Endothelial cell of umbilical vein (primary cell): ENCODE data around the gene PDE11A. TPM values are rescaled to one million over a fixed set of nuclear protein-coding genes. Genes with fewer than 3 reads are reported as not detected.

ENCODE experiments used
- BruUV-seq: library from RNA; stranded (reverse); fragments of 400-500 nt; replicated peaks from 2 replicates; lab custom pipeline; 2021; lab: Mats Ljungman, UMichigan
- CTCF ChIA-PET: fragments of 300-600, 350-600 bp; sonication (Branson Sonifier 250); formaldehyde crosslinking; loops from one replicate; lab custom pipeline; 2021; ENCODE audit warnings: antibody characterized with exemption, inconsistent platforms; lab: Charles Lee
- POLR2A ChIA-PET: fragments of 300-600, 350-600 bp; sonication (Branson Sonifier 250); formaldehyde crosslinking; loops from one replicate; lab custom pipeline; 2021; ENCODE audit warnings: antibody characterized with exemption, inconsistent platforms; lab: Charles Lee
- DNase-seq: peaks from one replicate; pipeline ENCODE4 v3.0.0-alpha.2; 2011; ENCODE audit warnings: low read depth, low spot score
- FAIRE-seq: peaks from 2 replicates; lab custom pipeline; 2011; peaks lifted over from hg19 to GRCh38; lab: Jason Lieb, UNC
- H2AFZ ChIP-seq: 2 replicates; pipeline ENCODE4 v1.6.0; 2012; ENCODE audit warnings: low read depth, low read length, control low read depth, inconsistent platforms
- H3K27ac ChIP-seq: 2 replicates; pipeline ENCODE4 v1.5.1; 2011; ENCODE audit warnings: low read depth, mild to moderate bottlenecking, control low read depth, low read length, moderate library complexity; ENCODE audit not compliant: insufficient read depth
- H3K27me3 ChIP-seq, 2 experiments: 2 replicates each; pipeline versions ENCODE4 v1.6.0 to v1.6.1; 2011; ENCODE audit warnings: low read length in 2 of 2, mixed read lengths in 1 of 2; ENCODE audit not compliant: control insufficient read depth in 2 of 2, insufficient read depth in 2 of 2
- H3K36me3 ChIP-seq, 2 experiments: 2 replicates in 1 of 2; 3 replicates in 1 of 2; pipeline ENCODE4 v1.5.1; 2011; ENCODE audit warnings: low read length in 2 of 2, mild to moderate bottlenecking in 1 of 2, moderate library complexity in 1 of 2; ENCODE audit not compliant: control insufficient read depth in 2 of 2, insufficient read depth in 2 of 2; ENCODE audit errors: extremely low read depth in 1 of 2
- H3K4me1 ChIP-seq: 3 replicates; pipeline ENCODE4 v1.5.1; 2011; ENCODE audit warnings: mild to moderate bottlenecking, low read length; ENCODE audit not compliant: control insufficient read depth, insufficient read depth; ENCODE audit errors: extremely low read depth
- H3K4me2 ChIP-seq: 2 replicates; pipeline ENCODE4 v1.6.1; 2011; ENCODE audit warnings: low read length, control low read depth, mixed read lengths; ENCODE audit not compliant: insufficient read depth
- H3K4me3 ChIP-seq, 3 experiments: fragments of 200-600 bp in 1 of 3; sonication (generic), shearing (Covaris generic) in 1 of 3; replicated peaks in 1 of 3; 2 replicates each; pipeline ENCODE4 v1.5.1; 2011 to 2016; ENCODE audit warnings: control low read depth in 3 of 3, low read length in 3 of 3, mild to moderate bottlenecking in 2 of 3, inconsistent platforms in 1 of 3, low read depth in 1 of 3, moderate library complexity in 1 of 3; ENCODE audit not compliant: insufficient read depth in 1 of 3
- H3K79me2 ChIP-seq: 2 replicates; pipeline ENCODE4 v1.6.0; 2012; ENCODE audit warnings: low read length, inconsistent platforms; ENCODE audit not compliant: control insufficient read depth, insufficient read depth
- H3K9ac ChIP-seq: replicated peaks from 2 replicates; pipeline ENCODE3; 2011; ENCODE audit warnings: low read length, control low read depth; ENCODE audit not compliant: insufficient read depth; ENCODE audit errors: extremely low read depth
- H3K9me1 ChIP-seq: replicated peaks from 3 replicates; pipeline ENCODE4 v1.6.0; 2011; ENCODE audit warnings: mild to moderate bottlenecking, low read length; ENCODE audit not compliant: control insufficient read depth, insufficient read depth; ENCODE audit errors: extremely low read depth
- H3K9me3 ChIP-seq: replicated peaks from 2 replicates; pipeline ENCODE4 v1.5.1; 2012; ENCODE audit warnings: low read length, inconsistent platforms; ENCODE audit not compliant: control insufficient read depth, insufficient read depth
- H4K20me1 ChIP-seq: replicated peaks from 2 replicates; pipeline ENCODE3; 2011; ENCODE audit warnings: mild to moderate bottlenecking, low read length; ENCODE audit not compliant: control insufficient read depth, insufficient read depth; ENCODE audit errors: extremely low read depth
- EZH2 ChIP-seq: IDR thresholded peaks from 2 replicates; pipeline ENCODE4 v1.6.1; 2012; ENCODE audit warnings: borderline replicate concordance, low read depth, mild to moderate bottlenecking, moderate library complexity, low read length, inconsistent platforms; ENCODE audit not compliant: severe bottlenecking
- FOS ChIP-seq: IDR thresholded peaks from 2 replicates; pipeline ENCODE4 v1.6.1; 2011; ENCODE audit warnings: mild to moderate bottlenecking, low read length, moderate library complexity, borderline replicate concordance; ENCODE audit not compliant: insufficient read depth
- GATA2 ChIP-seq: IDR thresholded peaks from 2 replicates; pipeline ENCODE4 v1.7.0; 2011; ENCODE audit warnings: low read depth, mild to moderate bottlenecking, moderate library complexity, mixed read lengths, low read length; ENCODE audit not compliant: insufficient read length, insufficient read depth
- JUN ChIP-seq: IDR thresholded peaks from 2 replicates; pipeline ENCODE4 v1.6.1; 2011; ENCODE audit warnings: borderline replicate concordance, low read depth; ENCODE audit not compliant: insufficient read length, insufficient read depth
- MYC ChIP-seq: IDR thresholded peaks from one replicate; pipeline ENCODE4 v1.6.1; 2011; ENCODE audit warnings: mild to moderate bottlenecking, low read depth, low read length
- POLR2A ChIP-seq: IDR thresholded peaks from 2 replicates; pipeline ENCODE4 v1.6.1; 2012; ENCODE audit warnings: low read depth, mild to moderate bottlenecking, control low read depth, low read length
- POLR2AphosphoS5 ChIP-seq: IDR thresholded peaks from 2 replicates; pipeline ENCODE4 v1.6.1; 2012; ENCODE audit warnings: low read depth, mild to moderate bottlenecking, control low read depth, low read length, moderate library complexity; ENCODE audit not compliant: insufficient read depth
- dilution Hi-C: fragments of 300-500 bp; cut with MboI; formaldehyde crosslinking; loops from one replicate; pipeline ENCODE4 v1.15.0; 2019; ENCODE audit warnings: low sequenced_read_pairs; ENCODE audit not compliant: extremely low pct_ligation_motif_present
- intact Hi-C: fragments of 100-400 bp; cut with micrococcal nuclease; formaldehyde crosslinking; loops from one replicate; pipeline ENCODE4 v1.10.0; 2022
- polyA plus RNA-seq, 4 experiments: library from polyadenylated mRNA; depleted of rRNA in 3 of 4; stranded (reverse) in 3 of 4; unstranded in 1 of 4; fragments of >200 nt; gene quantifications; 2 replicates each; pipeline versions ENCODE4 v1.2.1 to v1.2.3, GENCODE V29; 2011 to 2012; ENCODE audit warnings: missing spikeins in 1 of 4
- total RNA-seq: library from RNA; stranded (reverse); gene quantifications from 2 replicates; pipeline ENCODE4 v1.2.3, GENCODE V29; 2021
- TF ChIP-seq, protein P1 (sequence below): IDR thresholded peaks from 2 replicates; pipeline ENCODE4 v1.6.1; 2011; ENCODE audit not compliant: insufficient read depth, insufficient read length
- TF ChIP-seq, protein P2 (sequence below), 2 donors: IDR thresholded peaks; 1 replicate in 1 of 2; 2 replicates in 1 of 2; pipeline ENCODE4 v1.5.1; 2011; ENCODE audit warnings: low read length in 2 of 2, mild to moderate bottlenecking in 2 of 2, moderate library complexity in 2 of 2, control low read depth in 1 of 2, inconsistent platforms in 1 of 2, low read depth in 1 of 2; ENCODE audit not compliant: insufficient read depth in 1 of 2; ENCODE audit errors: extremely low read depth in 1 of 2

PDE11A gene
- total and polyA plus RNA-seq, 2 donors (not counting 3 experiments of a cell fraction or from before 2014, with no cell fraction given): 0.07 to 0.51 TPM

- Histone ChIP-seq H3K9me3 (no peaks in the 10 kb centered on the region), H3K4me2 (no peak overlapping the region), H3K9me1 (no peaks in the 10 kb centered on the region), H3K27me3 (no peaks in the 10 kb centered on the region), H3K79me2 (peaks cover 3% of the 10 kb centered on the region), H4K20me1 (no peaks in the 10 kb centered on the region), H3K27ac (no peak overlapping the region), H3K4me1 (peaks cover 6% of the 10 kb centered on the region), H2AFZ (no peak overlapping the region), H3K36me3 (no peaks in the 10 kb centered on the region), H3K9ac (no peak overlapping the region), H3K4me3 (no peak overlapping the region)
- intact Hi-C loops: loop anchor here (5.0 kb wide), 3 partner anchors 187 to 997 kb away; no protein-coding TSS in a partner anchor
- CTCF ChIA-PET: interaction anchor here (0.6 to 3.5 kb wide), 6 partner anchors 13 to 340 kb away, joined by 3 to 59 read pairs (median 5); partner anchors contain the start of genes PJVK and PRKRA
- DNase-seq (no peak), FAIRE-seq (no peak)
- TF ChIP-seq POLR2A (no peak), GATA2 (no peak), MYC (no peak), EZH2 (no peak), FOS (no peak), POLR2AphosphoS5 (no peak), JUN (no peak)
- TF ChIP-seq, protein P1, sequence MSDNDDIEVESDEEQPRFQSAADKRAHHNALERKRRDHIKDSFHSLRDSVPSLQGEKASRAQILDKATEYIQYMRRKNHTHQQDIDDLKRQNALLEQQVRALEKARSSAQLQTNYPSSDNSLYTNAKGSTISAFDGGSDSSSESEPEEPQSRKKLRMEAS: no peak
- TF ChIP-seq, protein P2, sequence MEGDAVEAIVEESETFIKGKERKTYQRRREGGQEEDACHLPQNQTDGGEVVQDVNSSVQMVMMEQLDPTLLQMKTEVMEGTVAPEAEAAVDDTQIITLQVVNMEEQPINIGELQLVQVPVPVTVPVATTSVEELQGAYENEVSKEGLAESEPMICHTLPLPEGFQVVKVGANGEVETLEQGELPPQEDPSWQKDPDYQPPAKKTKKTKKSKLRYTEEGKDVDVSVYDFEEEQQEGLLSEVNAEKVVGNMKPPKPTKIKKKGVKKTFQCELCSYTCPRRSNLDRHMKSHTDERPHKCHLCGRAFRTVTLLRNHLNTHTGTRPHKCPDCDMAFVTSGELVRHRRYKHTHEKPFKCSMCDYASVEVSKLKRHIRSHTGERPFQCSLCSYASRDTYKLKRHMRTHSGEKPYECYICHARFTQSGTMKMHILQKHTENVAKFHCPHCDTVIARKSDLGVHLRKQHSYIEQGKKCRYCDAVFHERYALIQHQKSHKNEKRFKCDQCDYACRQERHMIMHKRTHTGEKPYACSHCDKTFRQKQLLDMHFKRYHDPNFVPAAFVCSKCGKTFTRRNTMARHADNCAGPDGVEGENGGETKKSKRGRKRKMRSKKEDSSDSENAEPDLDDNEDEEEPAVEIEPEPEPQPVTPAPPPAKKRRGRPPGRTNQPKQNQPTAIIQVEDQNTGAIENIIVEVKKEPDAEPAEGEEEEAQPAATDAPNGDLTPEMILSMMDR (IDR thresholded peaks at IDR 0.05; ENCODE audit: extremely low read depth in 1 of 2, insufficient read depth in 1 of 2, low read depth in 1 of 2, low read length in 2 of 2): no peak
- BruUV-seq: no TSS peak
- dilution Hi-C loops: no loop called here
- POLR2A ChIA-PET: interaction anchor here (0.6 kb wide), 1 partner anchor 340 kb away, joined by 3 read pairs; the partner anchor contains the start of genes PJVK and PRKRA
Observed at GRCh38 chr2:178110681-178111080, 38.1 kb upstream of the PDE11A start.
